22Rv1 (cell line): Measurements from ENCODE around the gene SDF2L1.

Source experiments
- CTCF ChIP-seq: fragments of 450-650 bp; IDR thresholded peaks from 2 replicates; pipeline ENCODE4 v1.5.1; 2017; ENCODE audit warnings: mild to moderate bottlenecking
- ZFX ChIP-seq: fragments of 450-650 bp; IDR thresholded peaks from 2 replicates; pipeline ENCODE4 v1.6.1; 2017; ENCODE audit warnings: antibody characterized with exemption, borderline replicate concordance

GRCh38 chr22:21606775-21607174 lies 35.3 kb upstream of the SDF2L1 start:
- TF ChIP-seq CTCF (no peak), ZFX (no peak)
